AG09319 (cell line): ENCODE data around the gene AK8.

ENCODE experiments used
- DNase-seq: peaks from one replicate; pipeline ENCODE4 v3.0.0-alpha.2; 2010; ENCODE audit warnings: low read depth; ENCODE audit errors: extremely low read depth
- CTCF ChIP-seq: IDR thresholded peaks from 2 replicates; pipeline ENCODE4 v1.5.1; 2011; ENCODE audit warnings: low read depth, mild to moderate bottlenecking, inconsistent platforms, low read length, moderate library complexity

Gene AK8

GRCh38 chr9:132811985-132812384 lies 66.1 kb downstream of the AK8 start:
- no peak for DNase-seq
- TF ChIP-seq CTCF, result no peak

- TF ChIP-seq CTCF, result no peak
These were observed 67.8 kb downstream of the AK8 start for GRCh38 chr9:132810314-132810713.

GRCh38 chr9:132809677-132810271 lies 68.3 kb downstream of the AK8 start:
- DNase-seq, result no peak
- no peak for TF ChIP-seq CTCF

More at GRCh38 chr9:132810314-132810713, 67.8 kb downstream of the AK8 start:
- DNase-seq, result no peak

- DNase-seq, result no peak
- no peak for TF ChIP-seq CTCF
These were observed 69.4 kb downstream of the AK8 start for GRCh38 chr9:132808645-132809044.

GRCh38 chr9:132806723-132807421 lies 71.2 kb downstream of the AK8 start:
- TF ChIP-seq CTCF, result no peak
- DNase-seq, result no peak

GRCh38 chr9:132806306-132806705 lies 71.8 kb downstream of the AK8 start:
- DNase-seq, result no peak
- no peak for TF ChIP-seq CTCF

GRCh38 chr9:132804576-132805295 lies 73.3 kb downstream of the AK8 start:
- no peak for DNase-seq
- TF ChIP-seq CTCF, result no peak
